Keratinocyte (primary cell): ENCODE results near the gene WWC2.

Experiments
- CTCF ChIP-seq, 3 experiments: IDR thresholded peaks in 1 of 3; conservative IDR thresholded peaks in 1 of 3; optimal IDR thresholded peaks in 1 of 3; 2 replicates in 2 of 3; 3 replicates in 1 of 3; pipeline versions ENCODE3 to v1.5.1; 2011; ENCODE audit warnings: low read length in 3 of 3, mild to moderate bottlenecking in 3 of 3, moderate library complexity in 2 of 3, control low read depth in 1 of 3, inconsistent platforms in 1 of 3; ENCODE audit not compliant: insufficient read depth in 2 of 3; ENCODE audit errors: extremely low read depth in 1 of 3
- EZH2 ChIP-seq: IDR thresholded peaks from one replicate; pipeline ENCODE4 v1.6.1; 2012; ENCODE audit warnings: inconsistent platforms, mild to moderate bottlenecking, low read length, moderate library complexity

- TF ChIP-seq CTCF (optimal IDR thresholded peaks at IDR 0.05 in 1 of 3, IDR thresholded peaks at IDR 0.05 in 1 of 3, conservative IDR thresholded peaks at IDR 0.05 in 1 of 3; ENCODE audit: extremely low read depth in 1 of 3, insufficient read depth in 2 of 3, low read length in 3 of 3) (no peak), EZH2 (no peak)
These were observed 11.2 kb downstream of the WWC2 start for GRCh38 chr4:183110244-183110643.
